ENCODE results near the gene SLC43A3.

SLC43A3 gene

GRCh38 chr11:57473285-57473841, 46.4 kb upstream of the SLC43A3 start:
- no peak for TF ChIP-seq CTCF (IDR thresholded peaks at IDR 0.05; ENCODE audit: control extremely low read depth, extremely low read depth, low read depth, missing control alignments)
- DNase-seq (ENCODE audit: extremely low spot score), result no peak
- ChIA-PET POLR2A (no interaction called here), CTCF (interaction anchor here (1.2 to 4.7 kb wide), 13 partner anchors 9 to 171 kb away, joined by 3 to 89 read pairs (median 5); partner anchors contain the start of gene RTN4RL2)

- no peak for DNase-seq (ENCODE audit: extremely low spot score)
- CTCF ChIA-PET, result interaction anchor here (1.5 to 4.7 kb wide), 7 partner anchors 11 to 222 kb away, joined by 3 to 89 read pairs (median 16); partner anchors contain the start of gene RTN4RL2
- TF ChIP-seq CTCF (IDR thresholded peaks at IDR 0.05; ENCODE audit: control extremely low read depth, extremely low read depth, low read depth, missing control alignments), result no peak
- POLR2A ChIA-PET, result interaction anchor here (0.7 kb wide), 1 partner anchor 143 kb away, joined by 3 read pairs; no protein-coding TSS in a partner anchor
Measured at GRCh38 chr11:57471496-57471895, 44.6 kb upstream of the SLC43A3 start.

- TF ChIP-seq CTCF (IDR thresholded peaks at IDR 0.05; ENCODE audit: control extremely low read depth, extremely low read depth, low read depth, missing control alignments), result no peak
- ChIA-PET POLR2A (no interaction called here), CTCF (interaction anchor here (2.3 kb wide), 1 partner anchor 12 kb away, joined by 9 read pairs; no protein-coding TSS in a partner anchor)
- DNase-seq (ENCODE audit: extremely low spot score), result no peak
Measured at GRCh38 chr11:57469268-57469667, 42.3 kb upstream of the SLC43A3 start.

- DNase-seq (ENCODE audit: extremely low spot score), result no peak
- ChIA-PET CTCF (interaction anchor here (0.9 to 2.3 kb wide), 2 partner anchors 11 to 14 kb away, joined by 3 to 9 read pairs; no protein-coding TSS in a partner anchor), POLR2A (no interaction called here)
- no peak for TF ChIP-seq CTCF (IDR thresholded peaks at IDR 0.05; ENCODE audit: control extremely low read depth, extremely low read depth, low read depth, missing control alignments)
Measured at GRCh38 chr11:57468276-57468675, 41.4 kb upstream of the SLC43A3 start.

- no peak for TF ChIP-seq CTCF (IDR thresholded peaks at IDR 0.05; ENCODE audit: control extremely low read depth, extremely low read depth, low read depth, missing control alignments)
- ChIA-PET POLR2A (no interaction called here), CTCF (interaction anchor here (0.9 to 2.3 kb wide), 3 partner anchors 10 to 15 kb away, joined by 3 to 9 read pairs (median 4); no protein-coding TSS in a partner anchor)
- DNase-seq (ENCODE audit: extremely low spot score), result no peak
Measured at GRCh38 chr11:57467508-57468157, 40.7 kb upstream of the SLC43A3 start.

GRCh38 chr11:57466680-57467079, 39.8 kb upstream of the SLC43A3 start:
- DNase-seq (ENCODE audit: extremely low spot score), result no peak
- TF ChIP-seq CTCF (IDR thresholded peaks at IDR 0.05; ENCODE audit: control extremely low read depth, extremely low read depth, low read depth, missing control alignments), result no peak
- ChIA-PET CTCF (interaction anchor here (1.0 to 2.3 kb wide), 4 partner anchors 8 to 60 kb away, joined by 3 to 9 read pairs (median 4); no protein-coding TSS in a partner anchor), POLR2A (no interaction called here)

Data from GM10248 (cell line).